Adipose tissue (tissue), 3 donors: ENCODE results near the gene LHB. TPM values are rescaled to one million over a fixed set of nuclear protein-coding genes. Genes with fewer than 3 reads are reported as not detected.

Experiments used
- H3K27ac ChIP-seq: one replicate; pipeline ENCODE4 v1.5.1; 2013; ENCODE audit warnings: low read depth, low read length
- WGBS, 3 donors: extraction: QIAGEN DNeasy Blood & Tissue Kit; methylation state at CpG; one replicate each; pipeline ENCODE4 v1.1.7; 2013; 5-methylcytosine and 5-hydroxymethylcytosine counted together
- polyA plus RNA-seq, 3 donors: library from polyadenylated mRNA; stranded (reverse); fragments of 200-250 nt; gene quantifications; one replicate each; pipeline ENCODE4 v1.2.3, GENCODE V29; 2013
- donor health status: healthy with polysubstance abuse.
- donor health status: Bipolar disorder and iron deficiency.
- donor health status: healthy.

The LHB gene
- polyA plus RNA-seq, 3 donors, result 0.36 to 0.62 TPM; not detected in 1

DNA sequence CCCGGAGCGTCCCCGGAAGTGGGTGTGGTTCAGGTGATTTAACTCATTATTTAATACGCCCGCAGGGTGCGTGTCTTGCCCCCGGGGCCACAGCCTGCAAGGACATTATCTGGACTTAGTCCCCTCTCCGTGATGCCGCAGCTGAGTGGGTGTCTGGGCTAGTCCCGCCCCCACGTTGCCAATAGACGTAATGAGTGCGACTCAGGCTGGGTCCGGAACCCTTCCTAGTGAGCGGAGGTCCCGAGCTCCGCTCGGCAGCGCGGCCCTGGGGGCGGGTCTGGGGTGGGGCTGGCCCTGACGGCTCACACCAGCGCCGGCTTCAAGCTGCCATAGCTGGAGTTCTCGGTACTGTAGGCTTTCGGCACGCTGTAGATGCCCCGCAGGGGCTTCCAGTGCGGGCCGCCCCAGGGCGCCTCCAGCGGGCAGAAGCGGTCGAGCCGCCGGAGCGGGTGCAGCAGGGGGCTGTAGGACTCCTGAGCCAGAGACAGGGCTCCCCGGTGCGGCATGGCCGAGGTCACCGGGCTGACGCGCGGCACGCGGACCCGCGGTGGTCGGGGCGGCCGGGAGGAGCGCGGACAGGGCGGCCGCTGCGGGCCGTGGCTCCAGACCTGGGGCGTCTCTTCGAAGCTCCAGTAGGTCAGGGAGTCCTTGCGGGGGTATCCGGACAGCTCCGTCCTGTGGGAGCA lies 918 bp upstream of the LHB start:
- WGBS, 3 donors, result 1% methylated on average over 46 to 62 of the region's 62 CpGs
- no peak overlapping the region for H3K27ac ChIP-seq

GRCh38 chr19:49016067-49016839 lies 638 bp downstream of the LHB start:
- WGBS, 3 donors, result 93 to 96% (median 94%) methylated on average over 21 to 26 of the region's 29 CpGs
- no peak overlapping the region for H3K27ac ChIP-seq

DNA sequence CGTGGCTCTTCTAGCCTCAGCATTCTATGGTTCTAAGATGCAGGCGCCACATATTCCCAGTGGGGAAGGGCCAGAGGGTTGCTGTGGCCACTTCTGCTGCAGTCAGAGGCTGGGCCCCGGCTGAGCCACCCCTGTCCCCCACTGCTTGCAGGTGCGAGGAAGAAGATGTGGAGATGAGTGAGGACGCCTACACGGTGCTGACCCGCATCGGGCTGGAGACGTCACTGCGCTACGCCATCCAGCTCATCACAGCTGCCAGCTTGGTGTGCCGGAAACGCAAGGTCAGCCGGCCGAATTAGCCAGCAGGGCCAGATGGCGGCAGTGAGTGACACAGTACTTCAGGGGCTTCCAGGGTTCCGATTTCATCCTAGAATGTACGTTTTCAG lies 2.0 kb downstream of the LHB start:
- H3K27ac ChIP-seq, result no peak overlapping the region
- WGBS, 3 donors, result 90 to 92% (median 92%) methylated on average over 18 of the region's 18 CpGs

DNA sequence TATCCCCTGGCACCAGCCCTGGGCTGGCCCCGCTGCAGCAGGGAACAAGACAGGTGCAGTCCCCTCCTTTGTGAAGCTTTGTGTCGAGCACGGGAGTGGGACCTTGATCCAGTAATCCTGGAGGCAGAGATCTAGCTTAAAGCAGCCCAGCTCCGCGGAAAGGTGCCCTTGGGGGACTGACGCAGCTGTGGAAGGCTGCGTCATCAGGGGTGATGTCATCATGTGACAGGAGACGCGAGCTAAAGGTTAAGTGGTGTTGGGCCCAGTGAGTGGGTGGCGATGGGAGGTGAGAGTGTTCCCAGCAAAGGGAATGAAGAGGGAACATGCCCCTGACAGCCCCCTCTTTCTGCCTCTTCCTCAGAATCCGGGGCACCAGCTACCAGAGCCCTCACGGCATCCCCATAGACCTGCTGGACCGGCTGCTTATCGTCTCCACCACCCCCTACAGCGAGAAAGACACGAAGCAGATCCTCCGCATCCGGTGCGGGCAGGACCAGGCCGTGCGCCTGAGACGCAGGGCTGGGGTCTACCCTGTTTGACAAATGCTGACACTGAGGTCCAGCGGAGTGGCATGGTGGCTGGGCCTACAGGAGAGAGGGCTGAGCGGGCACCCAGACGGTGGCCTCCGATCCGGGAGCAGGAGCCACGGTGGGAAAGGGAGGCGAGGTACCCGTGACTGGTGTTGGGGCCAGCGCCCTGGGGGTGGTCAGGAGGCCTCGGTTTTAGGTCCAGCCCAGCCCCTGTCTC lies 2.6 kb downstream of the LHB start:
- no peak overlapping the region for H3K27ac ChIP-seq
- WGBS, 3 donors, result 88 to 94% (median 91%) methylated on average over 27 to 32 of the region's 32 CpGs

DNA sequence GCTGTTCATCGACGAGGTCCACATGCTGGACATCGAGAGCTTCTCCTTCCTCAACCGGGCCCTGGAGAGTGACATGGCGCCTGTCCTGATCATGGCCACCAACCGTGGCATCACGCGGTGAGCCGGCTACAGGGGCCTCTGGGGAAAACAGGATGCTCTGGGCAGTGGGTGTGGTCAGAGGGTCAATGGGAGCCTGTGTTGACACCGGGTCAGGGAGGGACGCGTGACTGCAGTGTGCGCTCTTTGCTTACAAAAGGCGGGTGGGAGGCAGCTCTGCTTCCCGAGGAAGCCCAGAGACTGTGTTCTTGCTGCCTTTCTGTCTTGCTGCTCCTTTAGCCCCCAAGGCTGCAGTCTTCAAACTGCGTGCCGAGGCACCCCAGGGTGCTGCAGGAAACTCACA lies 5.7 kb downstream of the LHB start:
- no peak overlapping the region for H3K27ac ChIP-seq
- WGBS, 3 donors, result 86 to 94% (median 89%) methylated on average over 17 of the region's 17 CpGs

DNA sequence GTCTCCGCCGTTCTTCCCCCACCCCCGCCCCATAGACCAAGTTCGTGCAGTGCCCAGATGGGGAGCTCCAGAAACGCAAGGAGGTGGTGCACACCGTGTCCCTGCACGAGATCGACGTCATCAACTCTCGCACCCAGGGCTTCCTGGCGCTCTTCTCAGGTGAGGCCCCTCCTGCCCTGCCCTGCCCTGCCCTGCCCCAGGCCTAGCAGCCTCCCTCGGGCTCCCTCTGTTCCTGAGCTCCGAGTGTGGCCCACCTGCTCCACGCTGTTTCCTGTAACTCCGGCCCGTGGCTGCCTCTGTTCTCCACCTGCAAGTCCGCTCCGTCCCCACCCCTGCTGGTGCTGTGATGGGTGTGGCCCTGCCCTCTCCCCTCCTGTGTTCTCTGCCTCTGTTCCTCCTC lies 6.4 kb downstream of the LHB start:
- 91 to 96% (median 91%) methylated on average over 15 to 18 of the region's 18 CpGs for WGBS, 3 donors
- H3K27ac ChIP-seq, result no peak overlapping the region

DNA sequence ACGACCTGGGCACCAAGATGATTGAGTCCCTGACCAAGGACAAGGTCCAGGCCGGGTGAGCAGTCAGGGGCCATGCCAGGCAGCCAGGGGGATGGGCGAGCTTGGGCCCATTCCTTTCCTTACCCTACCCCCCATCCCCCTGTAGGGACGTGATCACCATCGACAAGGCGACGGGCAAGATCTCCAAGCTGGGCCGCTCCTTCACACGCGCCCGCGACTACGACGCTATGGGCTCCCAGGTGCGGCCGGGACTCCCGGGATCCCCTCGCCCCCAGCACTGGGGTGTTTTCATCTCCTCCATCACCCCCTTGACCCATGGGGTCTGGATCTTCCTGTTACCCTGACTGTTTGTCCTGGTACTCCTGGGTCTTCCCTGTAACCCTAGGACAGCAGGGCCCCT lies 7.1 kb downstream of the LHB start:
- no peak overlapping the region for H3K27ac ChIP-seq
- WGBS, 3 donors, result 93 to 97% (median 97%) methylated on average over 18 of the region's 18 CpGs

GRCh38 chr19:49006905-49007304 lies 10.0 kb downstream of the LHB start:
- 94 to 97% (median 97%) methylated on average over 22 of the region's 22 CpGs for WGBS, 3 donors
- H3K27ac ChIP-seq, result no peak overlapping the region

- no peak overlapping the region for H3K27ac ChIP-seq
- 89 to 96% (median 94%) methylated on average over 7 of the region's 7 CpGs for WGBS, 3 donors
These were observed 11.8 kb downstream of the LHB start for GRCh38 chr19:49004964-49005614.

GRCh38 chr19:49004133-49004532 lies 12.8 kb downstream of the LHB start:
- 98 to 99% (median 98%) methylated on average over 15 of the region's 15 CpGs for WGBS, 3 donors
- H3K27ac ChIP-seq, result no peak overlapping the region

DNA sequence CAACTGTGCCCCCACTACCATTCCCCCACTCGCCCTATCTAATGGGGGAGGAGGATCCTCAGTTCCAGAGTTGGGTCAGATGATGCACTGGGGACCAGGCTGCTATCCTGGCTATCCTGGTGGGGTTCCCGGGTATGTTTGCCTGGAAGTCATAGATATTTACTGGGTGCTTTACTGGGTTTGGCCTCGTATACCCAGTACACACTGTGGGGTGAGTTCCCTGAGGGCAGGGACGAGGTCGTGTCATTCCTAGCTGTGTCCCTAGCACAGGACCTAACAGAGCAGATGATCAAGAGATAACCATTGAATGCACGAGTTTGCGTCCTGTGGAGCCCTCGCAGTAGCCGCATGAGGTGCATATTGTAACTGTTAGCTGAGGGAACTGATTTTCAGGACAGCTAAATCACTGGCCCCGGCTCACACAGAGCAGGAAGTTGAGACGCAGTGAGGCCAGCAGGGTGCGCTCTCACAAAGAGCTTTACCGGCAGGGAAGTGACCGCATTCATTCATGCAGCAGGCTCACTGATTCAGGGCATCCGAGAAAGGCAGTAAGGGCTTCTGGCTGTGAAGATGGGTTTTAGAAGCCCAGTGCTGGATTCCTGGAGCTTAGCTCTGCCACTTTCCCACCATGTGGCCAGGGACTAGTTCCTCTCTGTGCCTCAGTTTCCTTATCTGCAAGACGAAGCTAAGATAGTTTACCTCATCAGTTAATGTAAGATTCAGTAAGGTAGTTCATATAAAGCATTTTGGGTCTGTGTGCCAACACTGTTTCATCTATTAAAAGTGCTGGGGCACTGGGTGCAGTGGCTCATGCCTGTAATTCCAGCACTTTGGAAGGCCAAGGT lies 17.2 kb downstream of the LHB start:
- WGBS, 3 donors, result 54 to 62% (median 55%) methylated on average over 16 of the region's 16 CpGs
- no peak overlapping the region for H3K27ac ChIP-seq

DNA sequence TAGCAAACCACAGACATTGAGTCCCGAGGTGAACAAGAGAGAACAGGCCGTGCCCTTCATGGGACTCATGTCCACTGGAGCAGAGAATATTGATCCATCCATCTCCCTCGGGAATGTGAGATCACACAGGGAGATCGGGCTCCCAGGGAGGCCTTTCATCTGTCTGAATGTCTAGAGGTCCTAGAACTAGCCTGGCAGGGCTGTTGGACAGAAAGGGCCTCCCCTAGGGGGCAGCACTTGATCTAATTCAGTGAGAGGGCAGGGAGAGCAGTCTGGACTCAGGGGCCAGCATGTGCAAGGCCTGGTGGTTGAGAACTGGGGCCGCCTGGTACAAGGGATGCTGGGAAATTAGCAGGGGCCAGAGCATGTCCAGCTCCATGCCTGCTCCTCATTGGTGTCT lies 18.9 kb downstream of the LHB start:
- H3K27ac ChIP-seq, result no peak overlapping the region
- 57 to 84% (median 81%) methylated on average over 5 of the region's 5 CpGs for WGBS, 3 donors

DNA sequence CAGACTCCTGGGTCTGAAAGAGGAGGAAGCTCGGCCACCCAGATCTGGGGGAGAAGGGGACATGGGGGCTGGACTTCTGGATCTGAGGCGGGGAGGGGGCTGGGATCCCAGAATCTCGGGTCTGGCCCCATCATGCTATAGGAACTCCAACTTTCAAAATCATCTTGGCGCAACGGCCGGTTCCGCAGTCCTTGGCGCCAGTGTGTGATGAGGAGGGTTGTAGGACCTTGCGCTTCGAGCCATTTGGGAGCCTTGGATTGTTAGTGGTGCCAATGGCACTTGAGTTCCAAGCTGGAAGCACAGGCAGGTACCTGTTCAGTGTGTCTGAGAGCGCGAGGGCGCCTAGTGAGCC lies 22.9 kb downstream of the LHB start:
- WGBS, 3 donors, result 1% methylated on average over 13 of the region's 13 CpGs
- no peak overlapping the region for H3K27ac ChIP-seq

- H3K27ac ChIP-seq, result peak within 1 kb of the TSS; percentile 59
- WGBS, 3 donors, result 0 to 1% (median 0%) methylated on average over 56 of the region's 56 CpGs
These were observed 23.5 kb downstream of the LHB start, which contains the start of the genes GYS1 and RUVBL2 for GRCh38 chr19:48993175-48994034. GYS1 (minus strand) TSS chr19:48993309; CDS start chr19:48993112, 197 bp downstream. RUVBL2 (plus strand) TSS chr19:48993887; CDS start chr19:48993912, 25 bp downstream.

- H3K27ac ChIP-seq, result peak overlapping the region; percentile 59
- 0 to 1% (median 1%) methylated on average over 20 of the region's 20 CpGs for WGBS, 3 donors
These were observed 24.2 kb downstream of the LHB start for GRCh38 chr19:48992581-48993174.

- H3K27ac ChIP-seq, result peak overlapping the region; percentile 59
- 14 to 30% (median 14%) methylated on average over 8 of the region's 8 CpGs for WGBS, 3 donors
These were observed 24.9 kb downstream of the LHB start for GRCh38 chr19:48991873-48992580.
